Measurements from ENCODE around the gene CDH26. TPM values are rescaled to one million over a fixed set of nuclear protein-coding genes. Genes with fewer than 3 reads are reported as not detected.

CDH26 gene
- 1 to 10 TPM in 3 of 12 donors, under 1 TPM in 7, not detected in 2; 0.20 to 1.6 (median 0.92) TPM for polyA plus RNA-seq (ENCODE audit: insufficient read length in 12 of 12)
- long read RNA-seq, donor 1: 0 reads
- long read RNA-seq, donor 2: 0 reads
- long read RNA-seq, donor 3: 0 reads
- long read RNA-seq, donor 4: 0 reads
- long read RNA-seq, donor 5: 0 reads
- long read RNA-seq, donor 6: 0 reads
- long read RNA-seq, donor 7: 0 reads
- long read RNA-seq, donor 8: 0 reads
- long read RNA-seq, donor 9: 0 reads
- long read RNA-seq, donor 10: 0 reads
- long read RNA-seq, donor 11: 0 reads

- DNase-seq: no peak
Observed at GRCh38 chr20:59958123-59958522, at the start of gene CDH26. Gene CDH26 (plus strand): TSS chr20:59958423. CDS start chr20:59958727, 304 bp downstream.

- DNase-seq: no peak
Observed at GRCh38 chr20:59908855-59909254, 49.4 kb upstream of the CDH26 start.

GRCh38 chr20:59911041-59911440, 47.2 kb upstream of the CDH26 start:
- DNase-seq: no peak

- no peak for DNase-seq
Observed at GRCh38 chr20:59912609-59913008, 45.6 kb upstream of the CDH26 start.

GRCh38 chr20:59920944-59921343, 37.3 kb upstream of the CDH26 start:
- DNase-seq: no peak

GRCh38 chr20:59923514-59923913, 34.7 kb upstream of the CDH26 start:
- DNase-seq: no peak

- no peak for DNase-seq
Observed at GRCh38 chr20:59925359-59925758, 32.9 kb upstream of the CDH26 start.

- no peak for DNase-seq
Observed at GRCh38 chr20:59925899-59926298, 32.3 kb upstream of the CDH26 start.

- no peak for DNase-seq
Observed at GRCh38 chr20:59931511-59932312, 26.5 kb upstream of the CDH26 start.

GRCh38 chr20:59932616-59933295, 25.5 kb upstream of the CDH26 start:
- DNase-seq: no peak

GRCh38 chr20:59933296-59933848, 24.9 kb upstream of the CDH26 start, which contains the start of gene SYCP2:
Gene SYCP2 (minus strand): TSS chr20:59933637. CDS start chr20:59922413, 11,224 bp downstream.
- DNase-seq: no peak

GRCh38 chr20:59933849-59934585, 24.2 kb upstream of the CDH26 start:
- DNase-seq: peak; percentile 71

- DNase-seq: no peak
Observed at GRCh38 chr20:59935457-59936185, 22.6 kb upstream of the CDH26 start.

GRCh38 chr20:59936409-59936808, 21.8 kb upstream of the CDH26 start:
- no peak for DNase-seq

- no peak for DNase-seq
Observed at GRCh38 chr20:59937150-59937549, 21.1 kb upstream of the CDH26 start.

GRCh38 chr20:59938221-59938620, 20.0 kb upstream of the CDH26 start:
- no peak for DNase-seq

- no peak for DNase-seq
Observed at GRCh38 chr20:59938696-59939051, 19.5 kb upstream of the CDH26 start.

- no peak for DNase-seq
Observed at GRCh38 chr20:59939052-59939878, 19.0 kb upstream of the CDH26 start.

- DNase-seq: no peak
Observed at GRCh38 chr20:59939879-59940128, 18.4 kb upstream of the CDH26 start.

Data from muscle of arm (tissue), 14 donors.